DMS79 treated with DMSO at 0.1 percent for 48 hours (cell line): ENCODE measurements around the gene RSRC1.
A peak's percentile ranks its signal among the peaks of the same experiment; 100 is the strongest.
"Not testable (repeated sequence)": the region's sequence is repeated elsewhere in the genome, so short reads cannot be mapped to it uniquely, and the experiment has no call there.

Experiments
- DNase-seq: peaks from one replicate; lab custom pipeline; 2025; lab: John Stamatoyannopoulos, UW

Gene RSRC1

GRCh38 chr3:158109804-158110657, at the start of gene RSRC1:
TSS of gene RSRC1 (plus strand) at chr3:158110089. CDS start at chr3:158122105, 12,016 bp downstream.
- peak; percentile 87 for DNase-seq

- DNase-seq, result not testable (repeated sequence)
Observed at GRCh38 chr3:158065574-158065973, 44.3 kb upstream of the RSRC1 start.

GRCh38 chr3:158072790-158073189, 37.1 kb upstream of the RSRC1 start:
- no peak for DNase-seq

- no peak for DNase-seq
Observed at GRCh38 chr3:158074591-158074990, 35.3 kb upstream of the RSRC1 start.

- no peak for DNase-seq
Observed at GRCh38 chr3:158079599-158079998, 30.3 kb upstream of the RSRC1 start.

- DNase-seq, result no peak
Observed at GRCh38 chr3:158084651-158085050, 25.2 kb upstream of the RSRC1 start.

GRCh38 chr3:158085358-158085757, 24.5 kb upstream of the RSRC1 start:
- no peak for DNase-seq

- DNase-seq, result no peak
Observed at GRCh38 chr3:158085931-158086330, 24.0 kb upstream of the RSRC1 start.

- DNase-seq, result no peak
Observed at GRCh38 chr3:158086361-158086760, 23.5 kb upstream of the RSRC1 start.

- DNase-seq, result no peak
Observed at GRCh38 chr3:158086776-158087175, 23.1 kb upstream of the RSRC1 start.

GRCh38 chr3:158091531-158091930, 18.4 kb upstream of the RSRC1 start:
- no peak for DNase-seq

GRCh38 chr3:158093526-158093925, 16.4 kb upstream of the RSRC1 start:
- DNase-seq, result no peak

- no peak for DNase-seq
Observed at GRCh38 chr3:158094235-158095110, 15.4 kb upstream of the RSRC1 start.

GRCh38 chr3:158095111-158095813, 14.6 kb upstream of the RSRC1 start:
- DNase-seq, result no peak

- DNase-seq, result no peak
Observed at GRCh38 chr3:158095814-158096704, 13.8 kb upstream of the RSRC1 start.

- DNase-seq, result no peak
Observed at GRCh38 chr3:158097081-158097592, 12.8 kb upstream of the RSRC1 start.

GRCh38 chr3:158097593-158098308, 12.1 kb upstream of the RSRC1 start:
- peak; percentile 79 for DNase-seq

- no peak for DNase-seq
Observed at GRCh38 chr3:158098309-158098639, 11.6 kb upstream of the RSRC1 start.

GRCh38 chr3:158098834-158099424, 11.0 kb upstream of the RSRC1 start:
- no peak for DNase-seq

GRCh38 chr3:158100681-158101080, 9.2 kb upstream of the RSRC1 start:
- DNase-seq, result no peak
